GM12801 (cell line): ENCODE data around the gene TPPP3.

Experiments used
- CTCF ChIP-seq: IDR thresholded peaks from one replicate; pipeline ENCODE4 v1.5.1; 2011; ENCODE audit warnings: control low read depth; ENCODE audit not compliant: insufficient read length; ENCODE audit errors: extremely low read depth

TPPP3 gene

GRCh38 chr16:67350324-67350723 lies 43.0 kb downstream of the TPPP3 start:
- no peak for TF ChIP-seq CTCF

GRCh38 chr16:67349172-67349571 lies 44.1 kb downstream of the TPPP3 start:
- TF ChIP-seq CTCF: no peak

- TF ChIP-seq CTCF: no peak
Observed at GRCh38 chr16:67346341-67346740, 47.0 kb downstream of the TPPP3 start.

DNA sequence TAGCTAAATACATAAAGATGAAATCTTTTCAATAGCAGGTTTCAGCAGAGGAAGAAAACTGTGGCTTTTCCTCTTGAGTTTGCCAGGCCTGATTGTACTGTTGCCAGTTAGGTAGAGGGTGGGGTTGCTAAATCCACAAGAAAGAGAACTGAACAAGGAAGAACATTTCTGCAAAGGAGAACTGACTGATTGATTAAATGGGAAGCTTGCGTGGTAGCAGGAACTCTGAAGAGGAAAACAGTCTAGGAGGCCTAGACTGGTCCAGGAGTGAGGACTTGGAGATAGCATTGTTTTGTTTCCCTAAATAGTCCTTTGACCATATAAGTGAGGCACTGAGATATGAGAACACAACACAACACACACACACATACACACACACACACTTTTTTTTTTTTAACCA lies 47.9 kb downstream of the TPPP3 start:
- no peak for TF ChIP-seq CTCF

GRCh38 chr16:67342616-67343015 lies 50.7 kb downstream of the TPPP3 start:
- no peak for TF ChIP-seq CTCF

GRCh38 chr16:67341250-67341649 lies 52.0 kb downstream of the TPPP3 start:
- TF ChIP-seq CTCF: no peak
